Astrocyte (in vitro differentiated cells and primary cell): ENCODE measurements around the gene BANF2. TPM values are rescaled to one million over a fixed set of nuclear protein-coding genes. Genes with fewer than 3 reads are reported as not detected.

Source experiments
- DNase-seq: peaks from one replicate; pipeline ENCODE4 v3.0.0-alpha.2; 2010; ENCODE audit warnings: low read depth
- FAIRE-seq: peaks from 2 replicates; lab custom pipeline; 2011; peaks lifted over from hg19 to GRCh38; lab: Jason Lieb, UNC
- H2AFZ ChIP-seq: 2 replicates; pipeline ENCODE4 v1.6.0; 2012; ENCODE audit warnings: low read depth, low read length, inconsistent platforms
- H3K27ac ChIP-seq: 2 replicates; pipeline ENCODE4 v1.5.1; 2011; ENCODE audit warnings: low read depth, low read length, inconsistent platforms
- H3K27me3 ChIP-seq: 2 replicates; pipeline ENCODE4 v1.6.0; 2011; ENCODE audit warnings: low read length, inconsistent platforms; ENCODE audit not compliant: insufficient read depth
- H3K36me3 ChIP-seq: 2 replicates; pipeline ENCODE4 v1.5.1; 2011; ENCODE audit warnings: low read length, inconsistent platforms; ENCODE audit not compliant: insufficient read depth
- H3K4me1 ChIP-seq: 2 replicates; pipeline ENCODE4 v1.5.1; 2011; ENCODE audit warnings: low read length, inconsistent platforms; ENCODE audit not compliant: insufficient read depth
- H3K4me2 ChIP-seq: 2 replicates; pipeline ENCODE4 v1.6.0; 2012; ENCODE audit warnings: low read length, inconsistent platforms
- H3K4me3 ChIP-seq: 2 replicates; pipeline ENCODE4 v1.5.1; 2011; ENCODE audit warnings: low read depth, mild to moderate bottlenecking, low read length, inconsistent platforms; ENCODE audit not compliant: insufficient read depth
- H3K79me2 ChIP-seq: 2 replicates; pipeline ENCODE4 v1.6.0; 2012; ENCODE audit warnings: mild to moderate bottlenecking, low read length, inconsistent platforms; ENCODE audit not compliant: insufficient read depth
- H3K9ac ChIP-seq: 2 replicates; pipeline ENCODE4 v1.6.0; 2012; ENCODE audit warnings: mild to moderate bottlenecking, low read length, inconsistent platforms
- H3K9me3 ChIP-seq: 2 replicates; pipeline ENCODE4 v1.5.1; 2012; ENCODE audit warnings: low read depth, mild to moderate bottlenecking, low read length, inconsistent platforms; ENCODE audit not compliant: insufficient read depth
- H4K20me1 ChIP-seq: 2 replicates; pipeline ENCODE4 v1.6.0; 2012; ENCODE audit warnings: low read length, inconsistent platforms; ENCODE audit not compliant: insufficient read depth
- H3K27ac Mint-ChIP-seq: one replicate; pipeline ENCODE4 v1.8.0; 2021; ENCODE audit warnings: mild to moderate bottlenecking, mixed read lengths; ENCODE audit not compliant: unreplicated experiment
- H3K27me3 Mint-ChIP-seq: one replicate; pipeline ENCODE4 v1.8.0; 2021; ENCODE audit warnings: low read depth, mixed read lengths; ENCODE audit not compliant: unreplicated experiment
- H3K36me3 Mint-ChIP-seq: one replicate; pipeline ENCODE4 v1.8.0; 2021; ENCODE audit warnings: low read depth, mixed read lengths; ENCODE audit not compliant: unreplicated experiment
- H3K4me1 Mint-ChIP-seq: one replicate; pipeline ENCODE4 v1.8.0; 2021; ENCODE audit warnings: low read depth, mixed read lengths; ENCODE audit not compliant: unreplicated experiment
- H3K4me3 Mint-ChIP-seq: one replicate; pipeline ENCODE4 v1.8.0; 2021; ENCODE audit warnings: mild to moderate bottlenecking, moderate library complexity, mixed read lengths; ENCODE audit not compliant: unreplicated experiment
- H3K9me3 Mint-ChIP-seq: one replicate; pipeline ENCODE4 v1.8.0; 2021; ENCODE audit warnings: mild to moderate bottlenecking, mixed read lengths; ENCODE audit not compliant: unreplicated experiment
- EZH2 ChIP-seq: IDR thresholded peaks from 2 replicates; pipeline ENCODE4 v1.6.1; 2012; ENCODE audit warnings: mild to moderate bottlenecking, low read length, inconsistent platforms; ENCODE audit not compliant: insufficient read depth
- total RNA-seq: library from RNA; stranded (reverse); gene quantifications from 2 replicates; pipeline ENCODE4 v1.2.1, GENCODE V29; 2021
- TF ChIP-seq, protein P1 (sequence below): IDR thresholded peaks from 2 replicates; pipeline ENCODE4 v1.5.1; 2011; ENCODE audit warnings: low read depth, mild to moderate bottlenecking, inconsistent platforms, low read length, moderate library complexity; ENCODE audit not compliant: insufficient read depth

BANF2 gene
- total RNA-seq, 1 donor from 2014 or later = not detected

DNA sequence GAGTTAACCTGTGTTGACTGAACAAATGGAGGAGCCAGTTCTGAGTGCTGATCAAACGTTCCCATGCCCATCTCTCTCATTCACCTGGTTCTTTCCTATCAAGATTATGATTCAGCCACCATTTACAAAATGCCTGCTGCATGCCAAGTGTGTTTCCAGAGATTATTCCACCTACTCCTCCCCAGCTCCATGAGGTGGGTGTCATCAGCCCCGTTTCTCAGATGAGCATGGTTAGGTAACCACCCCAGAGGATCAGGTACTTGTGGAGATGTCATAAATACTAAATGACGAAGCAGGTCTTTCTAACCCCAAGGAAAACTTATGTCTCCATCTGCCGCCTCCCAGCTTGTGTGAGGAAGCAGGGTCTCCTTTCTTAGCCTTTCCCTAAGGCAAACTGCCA lies 2.1 kb downstream of the BANF2 start:
- Histone ChIP-seq H3K9me3 (no peaks in the 10 kb centered on the region), H3K27me3 (no peaks in the 10 kb centered on the region), H3K4me3 (no peak overlapping the region), H3K36me3 (no peaks in the 10 kb centered on the region), H3K9ac (no peak overlapping the region), H3K79me2 (no peaks in the 10 kb centered on the region), H2AFZ (no peak overlapping the region), H3K27ac (no peak overlapping the region), H4K20me1 (no peaks in the 10 kb centered on the region), H3K4me1 (no peaks in the 10 kb centered on the region), H3K4me2 (no peak overlapping the region)
- Mint-ChIP-seq H3K4me3 (no peak overlapping the region), H3K9me3 (peaks cover 4% of the 10 kb centered on the region), H3K27me3 (peaks cover 18% of the 10 kb centered on the region), H3K4me1 (no peaks in the 10 kb centered on the region), H3K36me3 (no peaks in the 10 kb centered on the region), H3K27ac (no peak overlapping the region)
- DNase-seq (no peak), FAIRE-seq (no peak)
- no peak for TF ChIP-seq EZH2
- TF ChIP-seq, protein P1, sequence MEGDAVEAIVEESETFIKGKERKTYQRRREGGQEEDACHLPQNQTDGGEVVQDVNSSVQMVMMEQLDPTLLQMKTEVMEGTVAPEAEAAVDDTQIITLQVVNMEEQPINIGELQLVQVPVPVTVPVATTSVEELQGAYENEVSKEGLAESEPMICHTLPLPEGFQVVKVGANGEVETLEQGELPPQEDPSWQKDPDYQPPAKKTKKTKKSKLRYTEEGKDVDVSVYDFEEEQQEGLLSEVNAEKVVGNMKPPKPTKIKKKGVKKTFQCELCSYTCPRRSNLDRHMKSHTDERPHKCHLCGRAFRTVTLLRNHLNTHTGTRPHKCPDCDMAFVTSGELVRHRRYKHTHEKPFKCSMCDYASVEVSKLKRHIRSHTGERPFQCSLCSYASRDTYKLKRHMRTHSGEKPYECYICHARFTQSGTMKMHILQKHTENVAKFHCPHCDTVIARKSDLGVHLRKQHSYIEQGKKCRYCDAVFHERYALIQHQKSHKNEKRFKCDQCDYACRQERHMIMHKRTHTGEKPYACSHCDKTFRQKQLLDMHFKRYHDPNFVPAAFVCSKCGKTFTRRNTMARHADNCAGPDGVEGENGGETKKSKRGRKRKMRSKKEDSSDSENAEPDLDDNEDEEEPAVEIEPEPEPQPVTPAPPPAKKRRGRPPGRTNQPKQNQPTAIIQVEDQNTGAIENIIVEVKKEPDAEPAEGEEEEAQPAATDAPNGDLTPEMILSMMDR = no peak

DNA sequence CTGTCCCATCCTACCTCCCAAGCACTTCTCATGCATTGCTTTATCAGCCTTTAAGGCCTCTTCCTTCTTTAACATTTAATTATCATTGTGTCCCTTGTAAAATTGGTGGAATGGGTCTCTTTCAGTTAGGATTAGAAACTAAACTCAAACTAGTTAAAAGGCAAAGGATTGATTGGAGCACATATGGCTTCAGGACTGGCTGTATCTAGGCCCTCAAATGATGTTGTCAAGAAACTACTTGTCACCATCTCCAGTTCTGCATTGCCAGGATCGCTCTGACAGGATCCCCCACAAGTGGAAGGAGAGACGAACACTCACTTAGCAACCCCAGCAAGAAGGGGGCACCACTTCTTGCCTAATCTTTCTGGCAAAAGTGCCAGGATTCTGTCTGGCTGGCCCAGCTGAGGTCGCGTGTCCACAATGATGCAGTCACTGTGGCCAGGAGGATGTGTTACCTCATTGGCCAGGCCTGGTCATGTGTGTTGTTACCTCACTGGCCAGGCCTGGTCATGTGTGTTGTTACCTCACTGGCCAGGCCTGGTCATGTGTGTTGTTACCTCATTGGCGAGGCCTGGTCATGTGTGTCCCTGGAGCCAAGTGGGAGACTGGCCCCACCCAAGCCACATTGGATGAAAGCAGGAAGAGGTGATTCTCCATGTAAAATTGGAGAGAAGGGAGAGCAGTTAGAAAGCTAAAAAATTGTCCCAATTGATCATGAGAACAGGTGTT lies 5.0 kb downstream of the BANF2 start:
- Histone ChIP-seq H3K36me3 (no peaks in the 10 kb centered on the region), H3K4me2 (no peak overlapping the region), H3K4me1 (no peaks in the 10 kb centered on the region), H3K79me2 (no peaks in the 10 kb centered on the region), H3K27me3 (no peaks in the 10 kb centered on the region), H3K4me3 (no peak overlapping the region), H3K27ac (no peak overlapping the region), H3K9me3 (no peaks in the 10 kb centered on the region), H2AFZ (no peak overlapping the region), H4K20me1 (no peaks in the 10 kb centered on the region), H3K9ac (no peak overlapping the region)
- no peak for FAIRE-seq
- Mint-ChIP-seq H3K4me3 (no peak overlapping the region), H3K9me3 (peaks cover 1% of the 10 kb centered on the region), H3K27ac (no peak overlapping the region), H3K4me1 (no peaks in the 10 kb centered on the region), H3K27me3 (peaks cover 18% of the 10 kb centered on the region), H3K36me3 (no peaks in the 10 kb centered on the region)
- no peak for TF ChIP-seq EZH2
- TF ChIP-seq, protein P1 = no peak
- no peak for DNase-seq

DNA sequence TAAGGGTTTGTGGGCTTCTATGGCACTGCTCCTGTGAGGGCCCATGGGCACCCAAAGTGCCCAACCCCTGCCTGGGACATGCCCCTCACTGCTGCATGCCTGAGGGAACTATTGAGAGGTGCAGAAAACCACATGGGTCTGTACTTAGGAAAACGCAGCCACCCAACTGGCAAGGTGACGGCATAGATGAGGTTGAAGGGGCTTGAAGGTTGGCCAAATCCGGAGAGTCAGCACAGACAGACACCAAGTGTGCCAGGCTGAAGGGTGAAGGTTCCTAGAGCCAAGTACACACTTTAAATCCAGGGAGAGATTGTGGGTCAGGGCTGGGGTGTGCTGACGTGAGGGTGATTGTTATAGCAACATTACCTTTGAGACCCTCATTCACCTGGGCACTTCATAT lies 6.2 kb downstream of the BANF2 start:
- Histone ChIP-seq H3K27me3 (no peaks in the 10 kb centered on the region), H4K20me1 (no peaks in the 10 kb centered on the region), H3K36me3 (no peaks in the 10 kb centered on the region), H2AFZ (no peak overlapping the region), H3K79me2 (no peaks in the 10 kb centered on the region), H3K9ac (no peak overlapping the region), H3K4me3 (no peak overlapping the region), H3K4me1 (peaks cover 7% of the 10 kb centered on the region), H3K27ac (no peak overlapping the region), H3K4me2 (no peak overlapping the region), H3K9me3 (no peaks in the 10 kb centered on the region)
- Mint-ChIP-seq H3K27me3 (peaks cover 18% of the 10 kb centered on the region), H3K4me1 (peaks cover 8% of the 10 kb centered on the region), H3K9me3 (peaks cover 1% of the 10 kb centered on the region), H3K4me3 (no peak overlapping the region), H3K27ac (no peak overlapping the region), H3K36me3 (no peaks in the 10 kb centered on the region)
- DNase-seq = no peak
- no peak for FAIRE-seq
- no peak for TF ChIP-seq EZH2
- TF ChIP-seq, protein P1 = no peak
